Suppressor macrophage treated with lipopolysaccharide for 1 hour (primary cell): ENCODE data around the gene TMPRSS13.
"Not testable (repeated sequence)": the region's sequence is repeated elsewhere in the genome, so short reads cannot be mapped to it uniquely, and the experiment has no call there.

ENCODE experiments used
- DNase-seq, 3 donors: peaks; one replicate each; pipeline ENCODE4 v3.0.0-alpha.2; 2020 to 2022

Gene TMPRSS13

DNA sequence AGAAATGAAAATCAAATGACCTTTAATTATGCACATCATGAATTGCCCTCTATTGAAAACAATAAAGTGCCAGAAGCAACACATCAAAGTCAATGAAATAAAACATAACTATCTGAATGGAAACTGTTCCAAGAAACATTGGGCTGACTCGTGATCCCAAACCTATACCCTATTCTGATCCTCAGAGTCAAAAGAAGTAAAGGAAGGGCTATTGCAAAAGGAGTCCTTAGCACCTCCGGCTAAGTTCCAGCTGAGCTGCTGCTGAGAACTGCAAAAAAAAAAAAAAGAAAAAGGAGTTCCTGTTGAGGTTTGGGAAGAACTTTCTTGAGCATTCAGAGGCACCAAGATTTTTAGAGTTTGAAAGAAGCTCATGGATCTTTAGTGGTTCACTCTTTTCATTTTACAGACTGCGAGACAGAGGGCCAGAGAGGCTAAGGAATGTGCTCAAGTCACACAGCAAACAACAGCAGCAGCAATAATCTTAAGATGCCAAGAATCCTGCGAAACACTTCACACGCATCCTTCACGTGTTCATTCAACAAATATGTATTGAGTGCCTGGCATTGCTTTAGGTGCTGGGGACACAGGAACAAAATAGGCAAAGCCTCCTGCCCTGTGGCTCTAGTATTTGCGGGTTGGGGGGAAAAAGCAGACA, 841 bp upstream of the TMPRSS13 start:
- DNase-seq: no peak

- DNase-seq: peak; percentile 63 to 76 (median 75)
Observed at GRCh38 chr11:117928446-117929141, 608 bp downstream of the TMPRSS13 start.

DNA sequence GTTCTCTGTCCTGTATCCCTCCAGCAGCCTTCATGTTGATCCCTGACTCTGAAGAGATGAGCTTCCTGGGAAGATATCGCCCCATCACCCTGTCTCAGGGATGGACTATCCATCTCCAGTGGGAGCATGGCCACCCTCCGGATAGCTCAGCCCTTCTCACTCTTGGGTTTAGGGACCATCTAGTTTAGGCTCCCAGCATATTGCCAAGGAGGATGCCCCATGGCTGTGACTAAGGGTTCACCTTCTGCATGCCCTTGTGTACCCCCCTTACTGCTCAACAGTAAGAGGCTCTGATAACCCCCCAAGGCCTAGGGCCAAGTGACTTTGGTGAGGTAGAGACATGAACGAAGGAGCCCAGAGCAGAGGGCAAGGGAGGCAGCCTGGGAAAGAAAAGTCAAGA, 1.3 kb downstream of the TMPRSS13 start:
- no peak for DNase-seq

DNA sequence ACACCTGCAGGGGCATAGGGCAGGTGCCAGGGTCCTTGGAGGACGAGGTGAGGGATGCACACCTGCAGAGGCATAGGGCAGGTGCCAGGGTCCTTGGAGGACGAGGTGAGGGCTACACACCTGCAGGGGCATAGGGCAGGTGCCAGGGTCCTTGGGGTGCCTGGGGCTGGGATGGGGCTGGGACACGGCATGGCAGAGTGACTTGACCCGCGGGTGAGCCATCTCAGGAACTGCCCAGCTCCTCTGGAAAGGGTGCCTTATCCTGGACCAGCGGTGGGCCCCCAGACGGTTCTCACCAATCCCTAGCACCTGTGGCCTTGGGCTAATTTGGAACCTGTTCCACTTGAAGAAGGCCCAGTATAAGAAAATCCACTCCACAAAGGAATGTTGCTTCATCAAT, 3.0 kb downstream of the TMPRSS13 start:
- DNase-seq: not testable (repeated sequence)

- no peak for DNase-seq
Observed at GRCh38 chr11:117925198-117925925, 3.8 kb downstream of the TMPRSS13 start.

- DNase-seq: no peak
Observed at GRCh38 chr11:117924631-117925170, 4.5 kb downstream of the TMPRSS13 start.

DNA sequence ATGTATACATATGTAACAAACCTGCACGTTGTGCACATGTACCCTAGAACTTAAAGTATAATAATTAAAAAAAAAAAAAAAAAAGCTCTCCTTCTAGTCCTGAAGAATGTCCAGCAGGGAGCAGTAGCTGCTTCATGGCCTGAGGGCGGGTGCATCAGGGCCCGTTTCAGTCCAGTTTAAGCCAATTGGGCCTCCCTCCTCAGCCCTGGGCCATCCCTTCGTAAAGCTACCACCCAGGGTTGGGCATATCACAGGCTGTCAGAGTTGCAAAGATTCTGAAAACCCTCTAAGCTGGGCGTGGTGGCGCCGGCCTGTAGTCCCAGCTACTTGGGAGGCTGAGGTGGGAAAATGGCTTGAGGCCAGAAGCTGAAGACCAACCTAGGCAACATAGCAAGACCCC, 5.4 kb downstream of the TMPRSS13 start:
- DNase-seq: peak; percentile 35 to 49 (median 40)

DNA sequence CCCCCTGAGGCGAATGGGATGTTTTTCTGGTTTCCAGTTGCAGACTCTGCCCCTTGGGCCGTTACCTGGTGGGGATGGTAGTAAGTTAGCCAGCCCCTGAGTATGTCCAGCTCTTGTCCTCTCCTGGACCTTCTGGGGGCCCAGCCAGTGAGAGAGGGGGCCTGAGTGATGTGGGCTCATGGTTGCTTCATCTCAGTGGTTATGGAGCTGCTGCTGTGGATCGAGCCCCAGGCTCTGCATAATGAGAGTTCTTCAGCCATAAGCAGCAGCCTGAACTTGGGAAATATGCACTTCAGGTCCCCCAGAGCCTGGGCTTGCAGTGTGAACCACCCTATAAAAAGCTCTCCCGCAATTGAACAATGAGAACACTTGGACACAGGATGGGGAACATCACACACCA, 5.9 kb downstream of the TMPRSS13 start:
- no peak for DNase-seq

- no peak for DNase-seq
Observed at GRCh38 chr11:117921893-117922292, 7.3 kb downstream of the TMPRSS13 start.

- no peak for DNase-seq
Observed at GRCh38 chr11:117921456-117921855, 7.7 kb downstream of the TMPRSS13 start.

DNA sequence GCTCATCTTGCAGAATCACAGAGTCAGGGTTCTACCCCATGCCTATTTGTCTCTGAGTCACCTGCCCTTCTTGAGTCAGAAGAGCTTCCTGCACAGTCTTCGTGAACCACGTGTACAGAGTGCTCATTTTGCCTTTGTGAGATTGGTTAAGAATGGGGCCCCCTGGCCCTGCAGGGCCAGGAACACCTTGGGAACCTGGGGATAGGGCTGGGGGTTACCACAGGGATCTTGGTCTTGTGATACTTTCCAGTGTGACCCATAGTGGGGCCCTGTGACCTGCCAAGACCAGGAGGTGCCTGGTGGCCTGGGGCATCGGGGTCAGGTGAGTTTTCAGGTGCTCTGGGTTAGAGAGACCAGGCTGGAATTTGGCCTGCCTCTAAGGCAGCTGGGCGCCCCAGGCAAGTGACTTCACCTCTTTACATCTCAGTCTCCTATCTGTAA, 9.4 kb downstream of the TMPRSS13 start:
- peak; percentile 62 to 79 (median 77) for DNase-seq

- DNase-seq: peak in 1 of 3 donors; percentile 62
Observed at GRCh38 chr11:117919341-117919740, 9.9 kb downstream of the TMPRSS13 start.

- DNase-seq: no peak
Observed at GRCh38 chr11:117918366-117919255, 10.6 kb downstream of the TMPRSS13 start.

- DNase-seq: no peak
Observed at GRCh38 chr11:117917591-117918151, 11.5 kb downstream of the TMPRSS13 start.

- DNase-seq: no peak
Observed at GRCh38 chr11:117916956-117917355, 12.2 kb downstream of the TMPRSS13 start.

- DNase-seq: no peak
Observed at GRCh38 chr11:117915672-117916235, 13.4 kb downstream of the TMPRSS13 start.

DNA sequence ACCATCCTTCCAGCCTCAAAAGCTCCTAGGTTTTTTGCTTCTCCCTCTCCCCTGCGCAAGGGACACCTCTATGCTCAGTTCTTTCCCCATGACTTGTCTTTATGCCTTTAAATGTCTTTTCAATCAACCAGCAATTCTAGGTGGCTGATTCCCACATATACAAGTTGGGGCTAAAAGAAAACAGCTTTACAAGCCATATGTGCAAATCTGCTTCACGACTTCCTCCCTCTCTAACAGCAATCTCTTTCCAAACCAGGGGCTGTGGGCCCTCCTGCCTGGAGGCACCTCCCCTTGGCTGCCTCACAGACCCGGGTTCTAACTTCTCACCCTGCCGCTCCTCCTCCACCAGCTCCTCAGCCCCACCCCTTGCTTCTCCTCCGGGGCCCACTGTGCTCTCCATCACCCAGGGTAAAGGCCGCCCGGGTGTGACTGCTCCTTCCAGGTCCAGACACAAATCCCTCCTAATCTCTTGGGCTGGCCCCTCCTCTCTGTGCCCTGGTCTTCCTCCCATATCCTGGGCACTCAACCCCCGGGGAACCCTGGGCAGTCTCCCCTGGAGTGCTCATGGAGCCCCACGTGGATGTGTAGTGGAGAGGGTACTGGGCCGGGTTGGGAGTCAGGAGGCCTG, 14.1 kb downstream of the TMPRSS13 start:
- DNase-seq: no peak

GRCh38 chr11:117914398-117914761, 14.8 kb downstream of the TMPRSS13 start:
- no peak for DNase-seq

- no peak for DNase-seq
Observed at GRCh38 chr11:117913736-117914397, 15.3 kb downstream of the TMPRSS13 start.

GRCh38 chr11:117912497-117912896, 16.7 kb downstream of the TMPRSS13 start:
- DNase-seq: no peak

- DNase-seq: no peak
Observed at GRCh38 chr11:117911694-117912093, 17.5 kb downstream of the TMPRSS13 start.
